Esophagus squamous epithelium (tissue), 4 donors: Measurements from ENCODE around the gene FPR1.

Experiments used
- POLR2A ChIP-seq, 4 donors: fragments of 450-650 bp; IDR thresholded peaks; one replicate each; pipeline ENCODE4 v1.6.1; 2017; ENCODE audit warnings: antibody characterized with exemption in 4 of 4, mild to moderate bottlenecking in 4 of 4, moderate library complexity in 3 of 4
- TF ChIP-seq, protein P1 (sequence below), 6 experiments: fragments of 450-650 bp in 4 of 6; fragments of 200-600 bp in 2 of 6; sonication (generic) in 2 of 6; IDR thresholded peaks; one replicate each; pipeline ENCODE4 v1.5.1; 2016 to 2019; ENCODE audit warnings: antibody characterized with exemption in 6 of 6, mild to moderate bottlenecking in 4 of 6, moderate library complexity in 4 of 6

DNA sequence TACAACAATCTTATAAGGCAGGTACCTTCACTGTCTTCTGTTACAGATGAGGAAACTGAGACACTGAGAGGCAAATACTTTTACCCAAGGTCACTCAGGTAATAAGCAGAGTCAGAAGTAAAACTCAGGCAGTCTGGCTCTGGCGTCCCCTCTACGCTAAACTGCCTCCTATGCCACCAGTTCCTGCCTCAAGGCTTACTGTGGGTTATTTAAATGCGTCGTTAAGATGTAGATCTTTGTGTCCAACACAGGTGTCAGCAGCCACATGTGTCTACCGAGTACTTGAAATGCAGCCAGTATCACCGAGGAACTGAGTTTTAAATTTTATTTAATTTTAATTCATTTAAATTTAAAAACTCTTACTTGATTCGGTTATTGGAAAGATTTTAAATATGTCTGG lies 29.8 kb downstream of the FPR1 start:
- TF ChIP-seq, protein P1, sequence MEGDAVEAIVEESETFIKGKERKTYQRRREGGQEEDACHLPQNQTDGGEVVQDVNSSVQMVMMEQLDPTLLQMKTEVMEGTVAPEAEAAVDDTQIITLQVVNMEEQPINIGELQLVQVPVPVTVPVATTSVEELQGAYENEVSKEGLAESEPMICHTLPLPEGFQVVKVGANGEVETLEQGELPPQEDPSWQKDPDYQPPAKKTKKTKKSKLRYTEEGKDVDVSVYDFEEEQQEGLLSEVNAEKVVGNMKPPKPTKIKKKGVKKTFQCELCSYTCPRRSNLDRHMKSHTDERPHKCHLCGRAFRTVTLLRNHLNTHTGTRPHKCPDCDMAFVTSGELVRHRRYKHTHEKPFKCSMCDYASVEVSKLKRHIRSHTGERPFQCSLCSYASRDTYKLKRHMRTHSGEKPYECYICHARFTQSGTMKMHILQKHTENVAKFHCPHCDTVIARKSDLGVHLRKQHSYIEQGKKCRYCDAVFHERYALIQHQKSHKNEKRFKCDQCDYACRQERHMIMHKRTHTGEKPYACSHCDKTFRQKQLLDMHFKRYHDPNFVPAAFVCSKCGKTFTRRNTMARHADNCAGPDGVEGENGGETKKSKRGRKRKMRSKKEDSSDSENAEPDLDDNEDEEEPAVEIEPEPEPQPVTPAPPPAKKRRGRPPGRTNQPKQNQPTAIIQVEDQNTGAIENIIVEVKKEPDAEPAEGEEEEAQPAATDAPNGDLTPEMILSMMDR (IDR thresholded peaks at IDR 0.05) = no peak
- no peak for TF ChIP-seq POLR2A (IDR thresholded peaks at IDR 0.05)
